GM10847 (cell line): ENCODE results near the gene HRH3.

Source experiments
- POLR2A ChIP-seq: IDR thresholded peaks from 2 replicates; pipeline ENCODE4 v1.6.1; 2011; ENCODE audit not compliant: insufficient read length; ENCODE audit errors: extremely low read depth

HRH3 gene

DNA sequence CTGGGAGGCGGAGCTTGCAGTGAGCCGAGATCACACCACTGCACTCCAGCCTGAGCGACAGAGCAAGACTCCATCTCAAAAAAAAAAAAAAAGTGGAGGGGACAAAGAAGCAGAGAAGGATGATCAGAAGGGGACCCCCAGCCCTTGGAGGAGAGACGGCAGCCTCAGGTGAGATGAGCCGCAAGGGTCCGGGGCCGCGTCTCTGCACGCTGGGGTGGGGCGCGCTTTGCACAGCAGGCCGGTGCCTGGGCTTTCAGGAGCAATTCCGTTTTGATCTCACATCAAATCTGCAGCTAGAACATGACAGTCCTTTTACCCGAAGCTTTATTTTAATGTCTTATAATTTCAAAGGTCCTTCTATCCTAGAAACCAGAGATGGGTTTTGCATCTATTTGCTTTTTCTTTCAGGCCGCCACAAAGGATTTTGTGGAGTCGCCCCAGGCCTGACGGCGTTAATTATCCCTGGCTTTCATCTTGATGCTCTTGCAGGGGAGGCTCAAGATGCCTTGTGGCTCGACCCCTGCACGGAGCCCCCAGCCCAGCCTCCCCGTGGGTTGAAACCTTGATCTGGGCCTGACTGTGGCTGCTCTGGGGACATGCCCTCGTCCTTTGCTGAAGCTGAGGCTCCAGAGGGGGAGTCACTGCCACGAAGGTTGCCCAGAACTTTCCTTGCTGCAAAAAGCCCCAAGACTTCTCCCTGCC is 17.3 kb downstream of the HRH3 start:
- no peak for TF ChIP-seq POLR2A

- TF ChIP-seq POLR2A: no peak
These were observed 18.0 kb downstream of the HRH3 start for GRCh38 chr20:62202083-62202395.

GRCh38 chr20:62201173-62202082 is 18.6 kb downstream of the HRH3 start:
- TF ChIP-seq POLR2A: no peak

DNA sequence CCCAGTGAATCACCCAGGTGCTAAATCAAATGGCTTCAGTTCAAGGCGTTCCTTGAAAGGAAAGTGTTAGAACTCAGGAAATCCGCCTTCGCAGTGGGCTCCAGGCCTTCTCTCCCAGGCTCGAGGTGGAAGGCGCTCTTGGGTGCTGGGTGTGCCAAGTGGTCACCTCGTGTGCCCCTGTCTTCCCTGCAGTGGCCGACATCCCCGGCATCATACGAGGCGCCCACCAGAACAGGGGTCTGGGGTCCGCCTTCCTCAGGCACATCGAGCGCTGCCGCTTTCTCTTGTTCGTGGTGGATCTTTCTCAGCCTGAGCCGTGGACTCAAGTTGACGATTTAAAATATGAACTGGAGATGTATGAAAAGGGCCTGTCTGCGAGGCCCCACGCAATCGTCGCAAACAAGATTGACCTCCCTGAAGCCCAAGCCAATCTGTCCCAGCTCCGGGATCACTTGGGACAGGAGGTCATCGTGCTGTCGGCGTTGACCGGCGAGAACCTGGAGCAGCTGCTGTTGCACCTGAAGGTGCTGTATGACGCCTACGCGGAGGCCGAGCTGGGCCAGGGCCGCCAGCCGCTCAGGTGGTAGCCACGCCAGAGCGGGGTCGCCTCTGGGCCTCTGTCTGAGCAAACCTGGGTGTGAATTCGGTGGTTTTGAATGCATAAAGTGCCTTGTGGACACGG is 19.4 kb downstream of the HRH3 start:
- TF ChIP-seq POLR2A: no peak

DNA sequence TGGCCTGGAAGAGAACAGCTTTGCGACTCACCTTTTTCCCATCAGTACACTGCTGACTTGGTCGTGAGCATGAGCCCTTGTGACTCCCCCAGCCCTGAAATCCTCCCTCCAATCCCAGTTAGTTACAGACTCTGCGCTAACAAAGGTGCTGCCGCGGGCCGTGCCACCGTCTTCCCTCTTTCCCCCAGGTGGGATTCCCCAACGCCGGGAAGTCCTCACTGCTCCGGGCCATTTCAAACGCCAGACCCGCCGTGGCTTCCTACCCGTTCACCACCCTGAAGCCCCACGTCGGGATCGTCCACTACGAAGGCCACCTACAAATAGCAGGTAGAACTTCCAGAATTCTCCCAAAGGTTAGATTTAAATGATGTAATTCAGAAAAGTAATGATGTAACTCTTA is 21.1 kb downstream of the HRH3 start:
- no peak for TF ChIP-seq POLR2A

DNA sequence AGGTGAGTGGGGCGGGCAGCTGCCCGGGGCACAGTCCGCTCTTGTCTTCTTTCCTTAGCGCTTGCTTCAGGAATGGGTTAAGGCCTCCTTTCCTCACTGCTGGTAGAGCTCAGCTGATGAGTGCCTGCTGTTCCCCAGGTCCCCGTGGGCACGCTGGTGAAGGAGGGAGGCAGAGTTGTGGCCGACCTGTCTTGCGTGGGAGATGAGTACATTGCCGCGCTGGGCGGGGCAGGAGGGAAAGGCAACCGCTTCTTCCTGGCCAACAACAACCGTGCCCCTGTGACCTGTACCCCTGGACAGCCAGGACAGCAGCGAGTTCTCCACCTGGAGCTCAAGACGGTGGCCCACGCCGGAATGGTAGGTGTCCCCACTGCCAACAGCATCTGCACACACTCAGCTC is 21.6 kb downstream of the HRH3 start:
- no peak for TF ChIP-seq POLR2A

- TF ChIP-seq POLR2A: no peak
These were observed 22.3 kb downstream of the HRH3 start for GRCh38 chr20:62197801-62198200.

- no peak for TF ChIP-seq POLR2A
These were observed 22.8 kb downstream of the HRH3 start for GRCh38 chr20:62197311-62197710.

DNA sequence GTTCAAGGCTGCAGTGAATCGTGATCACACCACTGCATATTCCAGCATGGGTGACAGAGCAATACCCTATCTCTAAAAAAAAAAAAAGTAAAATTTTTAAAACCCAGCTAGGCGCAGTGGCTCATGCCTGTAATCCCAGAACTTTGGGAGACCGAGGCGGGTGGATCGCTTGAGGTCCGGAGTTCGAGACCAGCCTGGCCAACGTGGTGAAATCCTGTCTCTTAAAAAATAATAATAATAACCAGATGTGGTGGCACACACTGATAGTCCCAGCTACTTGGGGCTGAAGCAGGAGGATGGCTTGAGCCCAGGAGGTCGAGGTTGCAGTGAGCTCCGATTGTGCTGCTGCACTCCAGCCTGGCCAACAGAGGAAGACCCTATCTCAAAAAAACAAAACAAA is 23.8 kb downstream of the HRH3 start:
- no peak for TF ChIP-seq POLR2A

GRCh38 chr20:62195736-62196135 is 24.3 kb downstream of the HRH3 start:
- TF ChIP-seq POLR2A: no peak

DNA sequence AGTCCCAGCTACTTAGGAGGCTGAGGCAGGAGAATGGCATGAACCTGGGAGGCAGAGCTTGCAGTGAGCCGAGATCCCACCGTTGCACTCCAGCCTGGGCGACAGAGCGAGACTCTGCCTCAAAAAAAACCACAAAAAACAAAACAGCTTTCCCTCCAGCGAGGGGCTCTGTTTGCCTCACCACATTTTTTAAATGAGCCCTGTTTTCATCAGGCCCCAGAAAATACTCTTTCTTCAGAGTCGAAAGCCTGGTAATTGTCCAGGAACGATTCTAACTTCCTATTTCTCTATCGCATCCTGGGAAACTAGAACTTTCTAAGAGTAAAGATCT is 25.0 kb downstream of the HRH3 start:
- TF ChIP-seq POLR2A: no peak

GRCh38 chr20:62193079-62194025 is 26.7 kb downstream of the HRH3 start:
- TF ChIP-seq POLR2A: no peak

DNA sequence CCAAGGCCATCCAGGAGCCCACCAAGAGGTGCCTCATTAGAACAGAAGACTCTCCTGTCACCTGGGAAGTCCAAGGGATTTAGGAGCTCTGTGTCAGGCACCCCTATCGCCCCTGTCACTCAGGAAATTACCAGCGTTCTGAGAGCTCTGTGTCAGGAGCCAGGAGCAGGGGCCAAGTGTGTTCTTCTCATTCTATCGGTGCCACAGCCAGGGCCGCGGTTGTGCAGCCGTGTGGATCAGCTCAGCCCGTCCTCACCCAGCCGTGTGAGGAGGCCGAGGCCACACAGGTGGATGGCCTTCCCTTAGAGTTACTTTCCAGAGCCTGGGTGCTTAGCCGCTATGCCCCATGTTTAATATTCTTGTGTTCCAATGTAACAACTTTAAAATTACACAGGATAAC is 27.4 kb downstream of the HRH3 start:
- no peak for TF ChIP-seq POLR2A

GRCh38 chr20:62191781-62192559 is 28.1 kb downstream of the HRH3 start:
- no peak for TF ChIP-seq POLR2A
